LoVo (cell line): ENCODE results near the gene ERAP2.
"Not testable (repeated sequence)": the region's sequence is repeated elsewhere in the genome, so short reads cannot be mapped to it uniquely, and the experiment has no call there.

Experiments
- DNase-seq: peaks from one replicate; pipeline ENCODE4 v3.0.0-alpha.2; 2016; ENCODE audit warnings: low spot score

Gene ERAP2

GRCh38 chr5:96901841-96902240 is 25.5 kb downstream of the ERAP2 start:
- no peak for DNase-seq

- DNase-seq, result no peak
Observed at GRCh38 chr5:96902876-96903275, 26.6 kb downstream of the ERAP2 start.

GRCh38 chr5:96903300-96903699 is 27.0 kb downstream of the ERAP2 start:
- no peak for DNase-seq

GRCh38 chr5:96904054-96904931 is 28.0 kb downstream of the ERAP2 start:
- DNase-seq, result no peak

GRCh38 chr5:96905864-96906263 is 29.6 kb downstream of the ERAP2 start:
- DNase-seq, result no peak

GRCh38 chr5:96909003-96909402 is 32.7 kb downstream of the ERAP2 start:
- no peak for DNase-seq

- no peak for DNase-seq
Observed at GRCh38 chr5:96909435-96909834, 33.1 kb downstream of the ERAP2 start.

- no peak for DNase-seq
Observed at GRCh38 chr5:96911139-96911538, 34.8 kb downstream of the ERAP2 start.

- DNase-seq, result no peak
Observed at GRCh38 chr5:96913233-96913632, 36.9 kb downstream of the ERAP2 start.

- no peak for DNase-seq
Observed at GRCh38 chr5:96919754-96920197, 43.5 kb downstream of the ERAP2 start.

- no peak for DNase-seq
Observed at GRCh38 chr5:96920744-96921355, 44.5 kb downstream of the ERAP2 start.

- DNase-seq, result no peak
Observed at GRCh38 chr5:96922499-96923244, 46.4 kb downstream of the ERAP2 start.

GRCh38 chr5:96924016-96924443 is 47.7 kb downstream of the ERAP2 start:
- DNase-seq, result no peak

GRCh38 chr5:96926276-96926675 is 50.0 kb downstream of the ERAP2 start:
- DNase-seq, result no peak

- no peak for DNase-seq
Observed at GRCh38 chr5:96927008-96927407, 50.7 kb downstream of the ERAP2 start.

- DNase-seq, result no peak
Observed at GRCh38 chr5:96928931-96929708, 52.8 kb downstream of the ERAP2 start.

- DNase-seq, result no peak
Observed at GRCh38 chr5:96930058-96930457, 53.8 kb downstream of the ERAP2 start.

GRCh38 chr5:96930589-96930988 is 54.3 kb downstream of the ERAP2 start:
- no peak for DNase-seq

GRCh38 chr5:96931037-96931436 is 54.7 kb downstream of the ERAP2 start:
- DNase-seq, result not testable (repeated sequence)

GRCh38 chr5:96931605-96932004 is 55.3 kb downstream of the ERAP2 start:
- DNase-seq, result no peak

GRCh38 chr5:96932026-96932425 is 55.7 kb downstream of the ERAP2 start:
- DNase-seq, result no peak
